Measurements from ENCODE around the gene C1orf159.
"Not testable (repeated sequence)": the region's sequence is repeated elsewhere in the genome, so short reads cannot be mapped to it uniquely, and the experiment has no call there.

Gene C1orf159

DNA sequence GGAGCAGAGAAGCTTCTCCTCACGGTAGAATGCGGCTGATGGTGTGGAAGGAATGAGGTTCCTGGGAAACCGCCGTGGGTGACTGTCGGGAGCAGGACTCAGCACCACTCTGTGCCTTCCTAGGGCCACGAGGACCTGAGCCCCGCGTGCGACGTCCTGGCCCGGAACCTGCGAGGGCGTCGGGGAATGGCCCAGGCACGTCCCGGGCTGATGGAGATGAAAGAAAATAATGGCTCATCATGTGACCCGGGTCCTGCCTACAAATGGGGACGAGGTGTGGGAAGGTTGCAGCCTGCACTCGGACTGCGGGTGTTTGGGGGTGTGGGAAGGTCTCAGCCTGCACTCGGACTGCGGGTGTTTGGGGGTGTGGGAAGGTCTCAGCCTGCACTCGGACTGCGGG, 32.7 kb upstream of the C1orf159 start:
- no peak for DNase-seq

DNA sequence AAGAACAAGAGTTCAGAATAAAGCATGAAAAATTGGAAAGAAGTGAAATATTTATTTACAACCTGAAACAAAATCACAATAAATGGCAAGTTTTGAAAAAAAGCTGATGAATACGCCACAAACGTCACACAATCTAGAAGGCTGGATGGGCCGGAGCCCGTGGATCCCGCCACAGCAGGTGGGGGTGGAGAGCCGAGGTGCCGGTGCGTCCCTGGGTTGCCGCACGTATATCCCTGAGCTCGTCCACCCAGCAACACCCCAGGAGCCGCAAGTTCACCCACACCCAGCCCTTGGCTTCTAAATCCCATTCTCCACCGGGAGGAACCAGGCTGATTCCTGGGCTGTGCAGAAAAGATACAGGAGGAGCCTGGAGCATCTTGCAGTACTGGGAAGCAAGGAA, 32.2 kb upstream of the C1orf159 start:
- no peak for DNase-seq

DNA sequence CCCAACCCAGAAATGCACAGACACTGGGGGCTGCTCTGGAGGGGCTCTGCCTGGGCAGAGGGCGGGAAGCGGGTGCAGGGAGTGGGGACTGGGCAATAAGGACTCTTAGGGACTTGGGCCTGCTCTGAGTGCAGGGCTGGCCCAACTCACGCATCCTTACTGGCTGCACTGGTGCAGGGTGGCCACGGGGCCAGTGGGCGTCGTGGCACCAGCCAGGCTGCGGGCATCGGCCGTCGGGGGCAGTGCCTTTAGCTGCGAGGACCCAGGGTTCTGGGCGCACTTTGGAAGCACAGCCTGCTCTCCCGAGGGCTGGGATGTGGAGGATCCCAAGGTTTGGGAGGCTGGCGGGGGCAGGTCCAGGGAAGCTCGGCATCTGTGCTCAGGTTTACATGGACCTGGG, 30.7 kb upstream of the C1orf159 start:
- DNase-seq = no peak

DNA sequence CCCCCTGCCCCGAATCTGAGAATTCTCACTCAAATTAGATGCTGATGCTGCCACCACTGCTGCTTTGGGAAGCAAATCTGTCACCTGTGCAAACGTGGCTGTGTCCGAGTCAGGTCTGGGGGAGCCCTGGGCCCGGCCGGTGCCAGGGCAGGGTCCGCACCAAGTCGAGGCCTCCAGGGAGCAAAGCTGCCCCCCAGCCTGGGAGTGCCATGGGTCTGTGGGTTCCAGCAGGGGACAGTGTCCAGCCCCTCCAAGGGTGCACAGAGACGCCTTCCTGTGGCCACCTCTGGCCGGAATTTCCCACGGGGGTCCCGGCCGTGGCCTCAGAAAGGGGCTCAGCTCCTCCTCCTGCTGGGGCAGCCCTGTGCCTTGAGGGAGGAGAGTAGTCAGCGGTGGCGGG, 30.1 kb upstream of the C1orf159 start:
- DNase-seq = no peak

DNA sequence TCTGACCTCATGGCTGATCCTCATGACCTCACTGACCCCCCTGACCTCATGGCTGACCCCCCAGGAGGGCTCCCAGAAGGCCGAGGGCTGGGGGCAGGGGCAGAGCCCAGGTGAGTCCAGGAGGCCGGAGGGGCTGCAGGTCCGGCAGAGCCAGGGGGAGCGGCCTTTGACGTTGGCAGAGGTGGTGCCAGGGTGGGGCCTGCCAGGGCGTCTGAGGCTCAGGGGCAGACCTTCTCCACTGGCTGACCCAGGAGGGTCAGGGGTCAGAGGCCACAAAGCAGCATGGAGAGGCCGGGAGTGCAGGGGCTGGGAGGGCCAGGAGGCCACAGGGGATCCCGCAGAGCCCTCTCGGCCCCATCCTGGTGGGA, 29.6 kb upstream of the C1orf159 start:
- no peak for DNase-seq

DNA sequence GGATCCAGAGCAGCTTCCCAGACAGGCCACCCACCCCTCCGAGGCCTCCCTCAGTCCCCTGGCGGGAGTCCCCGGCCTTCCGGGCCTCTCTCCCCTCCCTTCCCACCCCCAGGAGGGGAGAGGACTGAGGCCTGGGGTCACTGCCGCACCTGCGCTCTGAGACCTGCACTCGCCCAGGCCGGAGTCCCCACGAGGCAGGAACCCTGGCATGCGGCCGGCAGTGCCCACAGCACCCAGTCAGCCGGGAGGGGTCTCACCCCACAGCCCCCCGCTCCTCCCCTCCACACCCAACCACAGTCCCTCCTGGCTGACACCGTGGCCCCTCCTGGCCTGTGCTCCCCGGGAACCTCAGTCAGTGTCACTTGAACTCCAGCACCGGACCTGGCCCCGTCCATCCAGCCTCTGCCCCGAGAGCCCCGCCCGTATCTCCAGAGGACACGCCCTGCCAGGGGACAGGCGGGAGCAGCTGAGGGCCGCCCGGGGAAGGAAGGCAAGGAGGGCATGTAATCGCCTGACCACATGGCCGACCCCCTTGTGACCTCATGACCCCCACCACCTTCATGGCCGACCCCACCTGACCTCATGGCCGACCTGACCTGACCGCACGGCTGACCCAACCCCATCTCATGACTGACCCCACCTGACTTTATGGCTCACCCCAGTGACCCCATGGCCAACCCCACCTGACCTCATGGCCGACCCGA, 29.1 kb upstream of the C1orf159 start:
- peak; percentile 78 for DNase-seq

DNA sequence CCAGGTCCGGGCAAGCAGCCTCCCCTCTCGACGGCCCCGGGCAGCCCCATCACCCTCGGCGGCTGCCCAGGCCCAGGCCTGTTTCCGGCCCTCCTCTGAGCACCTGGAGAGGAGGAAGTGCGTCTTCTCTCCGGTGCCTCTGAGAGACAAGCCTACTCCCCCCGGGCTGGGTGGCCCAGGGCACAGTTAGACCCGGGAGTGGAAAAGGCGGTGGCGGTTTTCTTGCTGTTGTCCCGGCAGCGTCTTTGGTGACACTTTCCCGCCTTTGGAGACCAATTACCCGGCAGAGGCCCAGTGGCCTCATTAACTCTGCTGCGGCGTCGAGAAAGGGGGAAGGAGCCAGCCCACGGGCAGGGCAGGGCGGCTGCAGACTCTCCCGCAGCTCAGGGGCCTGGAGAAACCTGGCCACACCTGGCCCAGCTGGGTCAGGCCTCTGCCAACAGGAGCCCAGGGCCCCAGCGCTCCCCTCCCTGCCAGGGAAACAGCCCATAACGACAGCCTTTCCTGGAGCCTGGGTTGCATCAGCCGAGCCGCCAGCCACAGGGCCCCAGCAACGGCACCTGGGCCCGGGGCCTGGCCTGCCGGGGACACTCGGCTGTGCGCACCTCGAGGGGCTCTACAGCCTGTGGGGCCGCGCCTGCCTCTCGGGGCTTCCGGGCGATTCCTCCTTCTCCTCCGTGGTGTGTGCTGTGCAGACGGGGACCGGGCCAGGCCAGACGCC, 28.4 kb upstream of the C1orf159 start:
- DNase-seq = peak; percentile 99

DNA sequence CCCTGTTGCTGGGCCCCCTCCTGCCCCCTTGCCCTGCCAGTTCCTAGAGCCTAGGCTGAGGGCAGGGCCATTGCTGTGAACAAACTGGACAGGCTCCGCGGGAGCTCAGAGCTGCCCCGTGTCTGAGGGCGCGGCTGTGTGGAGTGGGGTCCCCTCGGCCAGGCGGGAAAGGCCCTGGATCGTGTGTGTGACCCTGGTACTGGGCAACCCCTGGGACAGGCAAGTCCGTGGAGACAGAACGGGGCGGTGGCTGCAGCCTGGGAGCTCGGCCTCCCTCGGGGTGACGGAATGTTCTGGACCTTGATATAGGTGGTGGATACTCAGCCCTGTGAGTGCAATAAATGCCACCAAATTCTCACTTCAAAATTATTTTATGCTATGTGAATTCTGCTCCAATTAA, 27.7 kb upstream of the C1orf159 start:
- no peak for DNase-seq

DNA sequence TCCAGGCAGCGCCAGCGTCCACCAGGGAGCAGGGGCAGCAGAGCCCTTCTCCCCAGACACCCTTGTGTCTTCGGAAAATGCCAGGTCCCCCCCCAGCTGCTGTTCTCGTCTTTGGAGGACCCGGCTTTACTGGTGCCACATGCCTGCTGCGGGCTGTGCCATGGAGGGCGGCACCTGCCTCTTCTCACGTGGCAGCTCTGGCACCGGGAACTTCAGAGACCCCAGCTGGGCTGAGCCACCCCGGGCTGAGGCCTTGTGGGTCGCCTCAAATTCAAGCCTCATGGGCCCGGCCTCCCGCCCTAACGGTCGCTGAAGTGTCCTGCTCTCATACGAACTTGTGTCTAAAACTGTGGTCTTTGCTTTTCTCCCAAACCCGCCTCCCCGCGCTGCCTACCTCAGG, 27.0 kb upstream of the C1orf159 start:
- no peak for DNase-seq

DNA sequence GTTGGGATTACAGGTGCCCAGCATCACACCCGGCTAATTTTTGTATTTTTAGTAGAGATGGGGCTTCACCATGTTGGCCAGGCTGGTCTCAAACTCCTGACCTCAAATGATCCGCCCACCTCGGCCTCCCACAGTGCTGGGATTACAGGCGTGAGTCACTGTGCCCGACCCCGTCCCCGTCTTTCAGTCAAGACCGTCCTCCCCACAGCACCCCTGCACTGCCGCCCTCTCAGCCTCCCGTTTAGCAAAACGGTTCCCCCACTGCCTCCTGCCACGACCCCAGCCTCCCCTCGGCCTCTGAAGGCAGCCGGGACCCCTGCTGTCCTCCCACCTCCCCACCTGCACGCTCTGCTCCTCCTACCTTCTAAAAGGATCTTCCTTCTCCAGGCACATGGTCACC, 26.5 kb upstream of the C1orf159 start:
- DNase-seq = not testable (repeated sequence)

DNA sequence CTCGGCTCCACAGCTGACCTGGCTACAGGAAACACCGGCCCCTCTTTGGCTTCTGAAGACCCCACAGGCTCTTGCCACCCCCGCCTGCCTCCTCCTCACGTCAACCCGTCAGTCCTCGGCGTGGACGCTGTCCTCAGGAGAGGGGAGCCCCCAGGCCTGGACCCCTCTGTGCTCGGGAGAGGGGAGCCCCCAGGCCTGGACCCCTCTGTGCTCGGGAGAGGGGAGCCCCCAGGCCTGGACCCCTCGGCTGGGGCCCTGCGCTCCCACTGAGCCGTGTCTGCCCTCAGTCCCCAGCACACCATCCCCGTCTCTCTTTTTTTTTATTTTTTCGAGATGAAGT, 26.0 kb upstream of the C1orf159 start:
- no peak for DNase-seq

DNA sequence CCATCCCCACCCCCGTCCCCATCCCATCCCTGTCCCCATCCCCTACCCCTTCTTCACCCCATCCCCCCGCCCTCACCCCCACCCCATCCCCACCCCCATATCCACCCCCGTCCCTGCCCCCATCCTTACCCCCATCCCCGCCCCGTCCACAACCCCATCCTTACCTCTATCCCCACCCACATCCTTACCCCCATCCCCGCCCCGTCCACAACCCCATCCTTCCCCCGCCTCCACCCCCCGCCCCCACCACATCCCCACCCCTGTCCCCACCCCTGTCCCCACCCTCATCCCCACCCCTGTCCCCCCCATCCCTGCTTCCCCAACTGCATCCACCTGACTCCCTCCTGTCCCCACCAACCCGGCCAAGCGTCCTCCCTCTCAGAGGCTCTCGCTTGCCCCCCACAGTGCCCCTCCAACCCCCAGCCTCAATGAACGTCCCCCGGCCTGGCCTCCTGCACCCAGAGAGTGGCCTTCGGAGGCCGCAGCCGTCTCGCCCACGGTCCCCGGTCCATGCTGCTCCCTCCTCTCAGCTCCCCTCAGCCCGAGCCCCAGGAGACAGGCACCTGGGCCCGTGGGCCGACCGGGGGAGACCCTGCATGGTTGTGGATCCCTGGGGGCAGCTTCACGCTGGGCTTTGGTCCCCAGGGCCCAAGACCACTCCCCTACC, 25.5 kb upstream of the C1orf159 start:
- DNase-seq = no peak

DNA sequence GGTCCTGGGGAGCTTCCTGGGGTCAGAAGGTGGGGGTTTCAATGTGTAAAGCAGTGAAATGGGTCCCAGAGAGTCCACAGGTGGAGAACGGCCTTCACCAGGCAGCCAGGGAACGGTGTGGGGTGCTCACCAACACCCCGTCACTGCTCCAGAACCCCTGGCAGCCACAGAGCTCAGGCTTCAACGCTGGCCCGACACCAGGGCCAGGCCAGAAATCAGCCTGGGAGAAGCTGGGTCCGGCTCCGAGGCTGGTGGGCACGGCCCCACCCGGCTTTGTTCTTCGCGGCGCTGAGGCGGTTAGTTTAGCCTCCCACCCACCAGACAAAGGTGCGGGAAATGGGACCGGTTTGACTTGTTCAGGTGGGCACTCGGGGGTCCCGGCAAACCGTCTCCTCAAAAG, 24.8 kb upstream of the C1orf159 start:
- DNase-seq = no peak

DNA sequence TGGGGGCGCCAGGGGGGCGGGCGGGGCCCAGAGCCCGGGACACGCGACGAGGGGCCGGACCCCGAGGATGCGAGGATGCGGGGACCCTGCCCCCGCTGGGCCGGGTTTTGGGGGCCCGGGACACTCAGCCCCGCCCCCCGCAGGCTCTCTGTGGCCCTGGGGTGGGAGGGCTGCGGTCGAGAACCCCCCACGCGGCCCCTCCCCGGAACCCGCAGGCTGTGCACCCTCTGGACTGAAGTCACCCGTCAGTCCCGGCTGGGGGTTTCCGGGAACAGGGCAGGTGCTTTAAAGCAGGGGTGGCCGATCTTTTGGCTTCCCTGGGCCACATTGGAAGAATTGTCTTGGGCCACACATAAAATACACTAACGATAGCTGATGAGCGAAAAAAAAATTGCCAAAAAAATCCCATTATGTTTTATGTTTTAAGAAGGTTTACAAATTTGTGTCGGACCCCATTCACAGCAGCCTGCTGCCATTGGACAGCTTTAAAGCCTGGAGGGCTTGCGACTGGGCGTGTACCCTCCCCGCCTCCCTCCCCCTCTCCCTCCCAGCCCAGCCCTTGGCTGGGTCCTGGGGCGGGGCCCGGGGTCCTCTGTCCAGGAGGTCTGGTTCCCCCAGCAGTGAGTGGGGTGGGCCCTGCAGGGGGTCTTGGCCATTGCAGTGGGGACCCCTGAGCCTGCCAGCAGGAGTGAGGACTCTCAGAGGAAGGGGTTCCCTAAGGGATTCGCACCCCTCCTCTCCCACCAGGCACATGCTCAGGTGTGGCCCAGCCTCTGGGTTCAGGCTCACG, 21.6 kb upstream of the C1orf159 start:
- peak; percentile 75 for DNase-seq

DNA sequence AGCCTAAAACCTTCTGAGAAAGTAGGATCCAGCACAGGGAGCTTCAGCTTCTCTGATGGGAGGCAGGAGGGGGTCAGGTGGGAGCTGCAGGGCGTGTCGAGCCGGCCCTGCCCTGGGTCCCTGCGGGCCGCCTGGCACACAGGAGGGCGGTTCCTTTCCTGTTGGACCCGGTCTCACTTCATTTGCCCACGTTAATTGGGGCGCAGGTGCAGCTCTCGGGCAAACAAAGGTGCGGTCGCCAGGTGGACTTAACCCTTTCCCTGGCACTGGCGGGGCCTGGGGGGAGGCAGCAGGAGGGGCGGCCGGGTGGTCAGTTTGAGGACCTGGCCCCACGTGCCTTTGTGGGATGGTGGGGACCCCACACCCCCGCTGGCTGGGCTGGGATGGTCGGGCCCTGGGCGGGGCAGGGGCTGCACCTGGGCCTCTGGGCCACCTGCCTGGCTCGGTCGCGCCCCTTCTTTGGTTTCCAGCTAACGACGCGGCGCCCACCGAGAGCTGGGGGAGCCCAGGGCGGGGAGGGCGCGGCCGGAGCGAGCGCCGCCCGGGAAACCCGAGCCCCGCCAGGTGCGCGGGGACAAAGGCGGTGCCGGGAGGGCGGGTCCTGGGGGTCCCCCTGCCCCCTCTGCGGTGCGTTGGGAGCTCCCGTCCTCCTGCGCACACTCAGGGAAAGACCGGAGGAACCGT, 20.8 kb upstream of the C1orf159 start:
- DNase-seq = peak; percentile 99

DNA sequence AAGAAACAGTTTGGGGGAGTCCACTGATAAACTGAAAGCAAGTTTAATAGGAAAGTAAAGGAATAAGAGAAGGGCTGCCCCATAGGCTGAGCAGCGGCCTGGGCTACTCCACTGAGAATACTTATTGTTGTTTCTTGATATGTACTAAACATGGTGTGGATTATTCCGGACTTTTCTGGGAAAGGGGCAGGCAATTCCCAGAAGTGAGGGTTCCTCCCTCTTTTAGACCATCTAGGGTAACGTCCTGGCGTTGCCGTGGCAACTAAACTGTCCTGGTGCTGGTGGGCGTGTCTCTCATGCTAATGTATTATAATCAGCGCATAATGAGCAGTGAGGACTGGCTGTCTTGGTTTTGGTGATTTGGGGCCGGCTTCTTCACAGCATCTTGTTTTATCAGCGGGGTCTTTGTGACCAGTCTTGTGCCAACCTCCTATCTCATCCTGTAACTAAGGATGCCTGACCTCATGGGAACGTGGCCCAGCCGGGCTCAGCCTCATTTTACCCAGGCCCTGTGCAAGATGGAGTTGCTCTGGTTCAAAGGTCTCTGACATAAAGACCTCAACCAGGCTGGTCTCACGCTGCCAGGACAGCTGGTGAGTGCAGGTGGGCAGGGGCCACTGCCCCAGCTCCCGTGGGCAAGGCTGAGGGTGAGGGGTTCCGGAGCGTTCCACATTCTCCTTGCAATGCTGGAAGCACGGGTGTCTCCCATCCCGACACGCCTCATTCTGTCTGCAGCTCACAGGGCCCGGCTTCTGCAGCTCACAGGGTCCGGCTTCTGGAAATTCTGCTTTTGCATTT, 19.6 kb upstream of the C1orf159 start:
- no peak for DNase-seq

DNA sequence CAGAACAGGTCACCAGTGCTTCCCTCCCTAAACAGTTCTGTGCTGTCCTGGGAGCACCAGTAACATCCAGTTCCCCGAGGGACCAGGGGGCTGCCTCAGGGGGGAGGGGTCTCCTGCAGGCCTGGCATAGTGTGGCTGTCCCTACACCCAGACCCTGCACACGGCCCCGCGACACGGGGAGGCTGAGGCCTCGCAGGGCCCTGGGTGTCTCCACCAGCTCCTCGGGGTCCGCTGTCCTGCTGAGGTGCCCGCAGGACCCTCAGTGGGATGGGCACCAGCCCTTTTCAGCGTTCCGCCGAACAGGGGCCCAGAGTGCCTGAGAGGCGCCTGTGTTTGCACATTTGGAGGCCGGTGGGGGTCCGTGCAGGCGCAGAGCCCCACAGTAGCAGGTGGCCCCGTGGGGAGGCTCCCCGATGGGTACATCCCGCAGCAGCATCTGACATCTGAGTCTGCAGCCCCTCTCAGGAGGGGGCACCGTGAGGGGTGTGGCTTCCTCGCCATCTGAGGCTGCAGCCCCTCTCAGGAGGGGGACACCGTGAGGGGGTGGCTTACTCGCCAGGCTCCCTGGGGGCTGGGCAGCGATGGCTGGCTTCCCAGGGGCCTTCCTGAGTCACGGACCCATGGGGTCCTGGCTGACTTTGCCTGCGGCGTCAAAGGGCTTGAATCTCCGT, 18.5 kb upstream of the C1orf159 start:
- no peak for DNase-seq

DNA sequence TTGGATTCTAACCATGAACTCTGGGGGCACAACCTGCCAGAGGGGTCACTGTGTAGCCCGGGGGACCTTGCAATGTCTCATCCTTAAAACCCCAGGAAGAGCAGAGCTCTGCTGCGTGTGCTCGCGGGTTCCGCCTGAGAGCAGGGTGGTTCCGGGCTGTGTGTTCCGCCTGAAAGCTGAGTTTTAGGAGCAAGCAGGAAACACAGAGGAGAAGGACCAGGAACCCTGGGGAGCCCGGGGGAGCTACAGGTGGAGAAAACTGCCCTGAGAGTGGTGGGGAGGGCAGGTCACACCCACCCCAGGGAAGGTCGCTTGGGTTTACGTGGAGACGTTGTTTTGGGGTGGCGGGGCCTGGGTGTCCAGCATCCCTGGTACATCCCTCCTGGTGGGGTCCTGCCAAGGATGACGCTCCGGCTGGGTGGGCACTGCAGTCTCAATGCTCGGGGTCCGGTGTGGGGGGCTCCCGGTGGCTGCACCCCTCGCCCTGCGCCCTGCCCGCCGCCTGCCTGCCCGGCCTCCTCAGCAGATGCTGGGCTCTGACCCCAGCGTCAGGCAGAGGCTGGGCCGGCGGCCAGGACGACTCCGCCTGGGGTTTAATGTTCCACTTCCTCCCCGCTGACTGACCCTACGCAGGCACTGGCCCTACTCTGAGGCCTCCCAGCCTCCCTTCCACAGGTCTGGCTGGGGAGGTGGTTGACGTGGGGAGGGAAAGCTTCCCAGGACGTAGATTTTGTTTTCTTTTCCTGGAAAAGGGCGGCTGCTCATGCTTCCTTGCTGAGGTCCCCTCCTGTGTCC, 17.3 kb upstream of the C1orf159 start:
- DNase-seq = no peak

DNA sequence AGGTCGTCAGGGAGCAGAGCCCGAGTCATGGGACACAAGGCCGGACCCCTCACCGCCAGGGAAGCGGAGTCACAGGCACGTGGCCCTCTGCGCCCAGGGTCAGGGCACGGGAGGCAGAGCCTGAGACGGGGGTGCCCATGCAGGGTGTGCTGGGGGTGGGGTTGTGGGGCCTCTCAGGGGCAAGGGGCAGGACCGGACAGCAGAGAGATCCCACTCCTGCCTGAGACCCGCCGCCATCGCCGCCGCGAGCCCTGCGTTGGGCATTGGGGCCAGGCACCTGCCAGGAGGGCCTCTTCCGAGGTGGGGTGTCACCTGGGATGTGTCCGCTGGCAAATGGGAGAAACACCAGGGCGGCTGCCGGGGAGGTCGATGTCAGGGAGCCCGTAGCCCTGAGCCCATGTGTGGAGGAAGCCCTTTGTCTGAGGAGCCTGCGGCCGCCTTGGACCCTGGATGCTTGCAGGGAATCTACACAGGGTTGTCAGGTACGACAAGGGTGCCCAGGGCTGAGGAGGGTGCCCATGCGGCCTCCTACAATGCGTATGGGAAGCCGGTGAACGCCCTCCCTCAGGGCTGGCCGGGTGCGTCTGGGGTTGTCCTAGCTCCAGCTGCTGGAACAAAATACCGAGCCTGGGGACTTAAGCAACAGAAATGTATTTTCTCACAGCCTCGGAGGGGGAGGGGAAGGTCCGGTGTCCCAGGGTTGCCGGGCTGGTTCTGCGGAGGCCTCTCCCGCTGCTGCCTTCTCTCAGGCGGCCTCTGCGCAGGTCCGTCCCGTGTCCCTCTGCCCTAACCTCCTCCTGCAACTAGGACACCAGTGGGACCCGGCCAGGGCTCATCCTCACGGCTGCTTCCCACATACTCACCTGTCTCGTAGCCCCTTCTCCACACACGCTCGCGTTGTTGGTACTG, 16.4 kb upstream of the C1orf159 start:
- DNase-seq = peak; percentile 54

Data from NCI-H510A (cell line).